Measurements from ENCODE around the gene EVA1B. TPM values are rescaled to one million over a fixed set of nuclear protein-coding genes. Genes with fewer than 3 reads are reported as not detected.

EVA1B gene
- total RNA-seq, 4 donors from 2014 or later, result 40.6 to 107 (median 52.4) TPM

Other genes starting within 250 kb of the EVA1B start
- gene TEKT2, start 239.6 kb downstream of the EVA1B start, total RNA-seq, result 1 to 10 TPM in 1 of 4 donors, under 1 TPM in 2, not detected in 1; 0.24 to 1.1 (median 0.44) TPM
- 10 to 100 TPM; 32.6 to 43.5 (median 39.0) TPM for gene ADPRS, start 234.8 kb downstream of the EVA1B start, total RNA-seq
- 1 to 10 TPM; 2.7 to 6.4 (median 3.7) TPM for gene COL8A2, start 198.4 kb downstream of the EVA1B start, total RNA-seq
- gene TRAPPC3, start 174.2 kb downstream of the EVA1B start, total RNA-seq, result 100 to 1,000 TPM in 1 of 4 donors, 10 to 100 TPM in 3; 76.3 to 104 (median 83.2) TPM
- 100 to 1,000 TPM in 3 of 4 donors, 10 to 100 TPM in 1; 73.3 to 244 (median 115) TPM for gene MAP7D1, start 167.5 kb downstream of the EVA1B start, total RNA-seq
- 10 to 100 TPM; 77.2 to 99.5 (median 86.2) TPM for gene THRAP3, start 99.2 kb downstream of the EVA1B start, total RNA-seq
- gene SH3D21, start 17.3 kb downstream of the EVA1B start, total RNA-seq, result 1 to 10 TPM in 2 of 4 donors, under 1 TPM in 2; 0.63 to 3.1 (median 1.4) TPM
- 10 to 100 TPM; 36.1 to 75.5 (median 47.3) TPM for gene STK40, start 62.3 kb upstream of the EVA1B start, total RNA-seq
- gene LSM10, start 74.3 kb upstream of the EVA1B start, total RNA-seq, result 10 to 100 TPM; 28.7 to 57.8 (median 38.3) TPM
- 1 to 10 TPM; 5.0 to 7.2 (median 6.6) TPM for gene OSCP1, start 126.8 kb upstream of the EVA1B start, total RNA-seq
- 10 to 100 TPM; 57.3 to 79.2 (median 71.7) TPM for gene MRPS15, start 140.7 kb upstream of the EVA1B start, total RNA-seq
- gene CSF3R, start 159.3 kb upstream of the EVA1B start, total RNA-seq, result 100 to 1,000 TPM in 1 of 4 donors, 10 to 100 TPM in 3; 18.9 to 258 (median 41.8) TPM